HG03457 (cell line): ENCODE measurements around the gene EFNB3.

ENCODE experiments used
- ATAC-seq: cut with Tn5 transposase; IDR thresholded peaks from one replicate; pipeline ENCODE4 v1.9.1; 2021; ENCODE audit warnings: moderate number of reproducible peaks; ENCODE audit not compliant: unreplicated experiment

The EFNB3 gene

GRCh38 chr17:7697828-7698588 lies 7.0 kb upstream of the EFNB3 start:
- ATAC-seq, result no peak

- ATAC-seq, result no peak
Observed at GRCh38 chr17:7700510-7700909, 4.5 kb upstream of the EFNB3 start.

GRCh38 chr17:7701681-7702080 lies 3.3 kb upstream of the EFNB3 start:
- ATAC-seq, result no peak

GRCh38 chr17:7702776-7703175 lies 2.2 kb upstream of the EFNB3 start:
- ATAC-seq, result no peak

GRCh38 chr17:7703584-7704479 lies 1.2 kb upstream of the EFNB3 start:
- no peak for ATAC-seq

GRCh38 chr17:7705269-7706255 lies 560 bp downstream of the EFNB3 start:
- no peak for ATAC-seq

GRCh38 chr17:7706631-7707354 lies 1.8 kb downstream of the EFNB3 start:
- ATAC-seq, result no peak

- no peak for ATAC-seq
Observed at GRCh38 chr17:7707446-7707845, 2.4 kb downstream of the EFNB3 start.

GRCh38 chr17:7707858-7708750 lies 3.1 kb downstream of the EFNB3 start:
- no peak for ATAC-seq

GRCh38 chr17:7709031-7709430 lies 4.0 kb downstream of the EFNB3 start:
- no peak for ATAC-seq

- no peak for ATAC-seq
Observed at GRCh38 chr17:7710301-7710700, 5.3 kb downstream of the EFNB3 start.

GRCh38 chr17:7711051-7711755 lies 6.2 kb downstream of the EFNB3 start:
- ATAC-seq, result no peak

GRCh38 chr17:7712111-7712771 lies 7.2 kb downstream of the EFNB3 start:
- ATAC-seq, result no peak

- ATAC-seq, result no peak
Observed at GRCh38 chr17:7713782-7714181, 8.8 kb downstream of the EFNB3 start.

- no peak for ATAC-seq
Observed at GRCh38 chr17:7714721-7715594, 10.0 kb downstream of the EFNB3 start.

- no peak for ATAC-seq
Observed at GRCh38 chr17:7715936-7716886, 11.2 kb downstream of the EFNB3 start.
